HUES6 (cell line): ENCODE data around the gene SEMA4F.

Source experiments
- H3K27ac ChIP-seq: 2 replicates; pipeline ENCODE4 v1.7.0; 2013; ENCODE audit warnings: low read depth, mild to moderate bottlenecking, low read length, inconsistent platforms
- H3K27me3 ChIP-seq: 2 replicates; pipeline ENCODE4 v1.6.1; 2013; ENCODE audit warnings: low read length; ENCODE audit not compliant: control insufficient read depth, insufficient read depth
- H3K36me3 ChIP-seq: 2 replicates; pipeline ENCODE4 v1.6.1; 2013; ENCODE audit warnings: low read length; ENCODE audit not compliant: control insufficient read depth, insufficient read depth
- H3K4me1 ChIP-seq: 2 replicates; pipeline ENCODE4 v1.6.1; 2013; ENCODE audit warnings: low read length; ENCODE audit not compliant: control insufficient read depth, insufficient read depth
- H3K4me3 ChIP-seq: 2 replicates; pipeline ENCODE4 v1.5.1; 2013; ENCODE audit warnings: low read depth, low read length
- H3K9ac ChIP-seq: one replicate; pipeline ENCODE4 v1.6.1; 2013; ENCODE audit warnings: mild to moderate bottlenecking, low read length
- H3K9me3 ChIP-seq: 2 replicates; pipeline ENCODE4 v1.6.1; 2013; ENCODE audit warnings: low read depth, low read length; ENCODE audit not compliant: control insufficient read depth, insufficient read depth

SEMA4F gene

DNA sequence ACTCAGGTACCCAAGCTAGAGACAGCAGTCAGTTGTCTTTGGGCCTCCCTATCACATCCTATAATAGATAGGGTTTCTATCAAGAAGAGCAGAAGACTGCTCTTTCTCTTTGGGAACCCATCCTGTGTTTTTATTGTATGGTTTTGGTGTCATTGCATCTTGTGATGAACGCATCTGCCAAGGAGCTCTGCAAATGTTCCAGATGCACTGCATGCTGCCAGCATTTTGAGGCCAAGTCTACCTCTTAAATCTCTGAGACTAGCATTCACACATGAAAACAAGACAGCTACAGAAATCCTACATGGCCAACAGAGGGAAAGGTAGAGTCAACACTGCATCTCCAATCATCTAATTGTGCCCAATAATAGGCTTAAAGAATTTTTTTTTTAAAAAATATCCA lies 14.0 kb downstream of the SEMA4F start:
- no peaks in the 10 kb centered on the region for H3K9me3 ChIP-seq
- H3K36me3 ChIP-seq = no peaks in the 10 kb centered on the region
- no peaks in the 10 kb centered on the region for H3K27me3 ChIP-seq
- H3K27ac ChIP-seq = no peak overlapping the region
- no peak overlapping the region for H3K4me3 ChIP-seq
- H3K9ac ChIP-seq = no peak overlapping the region
- no peaks in the 10 kb centered on the region for H3K4me1 ChIP-seq

DNA sequence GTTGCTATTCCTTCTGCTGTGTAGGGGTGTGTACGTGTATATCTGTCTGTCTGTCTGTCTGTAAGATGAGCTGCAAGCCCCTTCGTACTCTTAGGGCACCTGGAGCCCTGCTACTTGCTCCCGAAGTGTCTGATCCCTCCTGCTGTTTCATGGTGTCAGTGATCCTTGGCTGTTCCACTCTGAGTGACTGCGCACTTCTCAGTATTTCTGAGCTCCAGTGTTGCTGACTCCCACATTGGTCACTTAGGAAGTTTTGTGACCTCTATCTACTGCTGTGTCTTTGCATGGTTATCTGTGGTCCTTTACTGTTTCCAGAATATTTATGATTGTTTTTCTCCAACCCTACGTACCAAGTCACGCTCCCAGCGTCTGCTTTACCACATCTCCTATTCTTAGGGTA lies 16.2 kb downstream of the SEMA4F start:
- Histone ChIP-seq H3K9me3 (no peaks in the 10 kb centered on the region), H3K27ac (no peak overlapping the region), H3K27me3 (no peaks in the 10 kb centered on the region), H3K4me1 (no peaks in the 10 kb centered on the region), H3K9ac (no peak overlapping the region), H3K4me3 (no peak overlapping the region), H3K36me3 (no peaks in the 10 kb centered on the region)

DNA sequence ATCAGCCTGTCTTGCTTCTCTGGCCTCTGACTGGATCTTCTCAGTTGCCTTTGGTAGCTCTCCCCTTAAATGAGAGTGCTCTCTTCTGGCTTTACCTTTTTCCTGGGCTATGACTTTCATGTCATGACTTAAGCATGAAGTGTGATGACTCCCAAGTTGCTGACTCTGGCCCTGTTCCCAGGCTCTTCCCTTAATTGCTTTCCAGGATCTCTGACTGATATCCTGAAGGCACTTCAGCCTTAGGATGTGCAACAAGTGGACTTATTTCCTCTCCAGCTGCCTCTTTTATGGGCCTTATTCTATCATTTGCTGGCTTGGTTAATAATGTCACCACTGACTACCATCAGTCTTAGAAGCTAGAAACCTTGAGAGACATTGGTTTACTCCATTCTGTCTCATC lies 17.4 kb downstream of the SEMA4F start:
- Histone ChIP-seq H3K27me3 (no peaks in the 10 kb centered on the region), H3K36me3 (no peaks in the 10 kb centered on the region), H3K9ac (no peak overlapping the region), H3K4me1 (no peaks in the 10 kb centered on the region), H3K4me3 (no peak overlapping the region), H3K27ac (no peak overlapping the region), H3K9me3 (no peaks in the 10 kb centered on the region)

DNA sequence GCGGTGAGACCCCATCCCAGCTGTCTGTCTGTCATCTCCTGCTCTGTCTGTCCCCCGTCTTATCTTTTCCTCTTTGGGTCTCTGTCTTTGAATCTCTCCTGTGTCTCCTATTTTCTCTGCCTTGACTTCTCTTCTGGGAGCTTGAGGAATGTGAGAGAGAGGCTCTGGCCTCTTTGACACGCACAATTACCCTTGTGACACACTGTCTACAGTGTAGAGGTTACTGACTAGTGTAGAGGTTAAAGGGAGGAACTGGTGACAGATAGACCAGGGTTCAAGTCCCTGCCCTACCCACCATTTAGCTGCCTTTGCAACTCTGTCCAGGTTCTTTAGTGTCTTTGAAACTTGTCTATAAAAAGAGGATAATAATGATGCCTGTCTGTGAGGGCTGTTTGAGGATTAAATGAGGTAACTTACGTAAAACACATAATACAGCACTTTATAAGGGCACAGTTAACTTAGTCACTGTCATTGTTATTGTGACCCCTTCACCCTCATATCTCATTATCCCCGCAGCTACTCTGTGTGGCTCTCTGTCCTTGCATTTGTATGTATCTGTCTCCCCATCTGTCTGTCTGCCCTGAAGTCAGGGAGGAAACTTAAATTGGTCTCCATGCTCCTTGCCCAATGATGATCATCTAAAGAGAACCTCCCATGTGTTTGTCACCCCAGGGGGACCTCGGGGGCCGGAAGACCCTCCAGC lies 19.9 kb downstream of the SEMA4F start:
- Histone ChIP-seq H3K27ac (no peak overlapping the region), H3K36me3 (no peaks in the 10 kb centered on the region), H3K4me1 (no peaks in the 10 kb centered on the region), H3K4me3 (no peak overlapping the region), H3K27me3 (no peaks in the 10 kb centered on the region), H3K9ac (no peak overlapping the region), H3K9me3 (no peaks in the 10 kb centered on the region)

DNA sequence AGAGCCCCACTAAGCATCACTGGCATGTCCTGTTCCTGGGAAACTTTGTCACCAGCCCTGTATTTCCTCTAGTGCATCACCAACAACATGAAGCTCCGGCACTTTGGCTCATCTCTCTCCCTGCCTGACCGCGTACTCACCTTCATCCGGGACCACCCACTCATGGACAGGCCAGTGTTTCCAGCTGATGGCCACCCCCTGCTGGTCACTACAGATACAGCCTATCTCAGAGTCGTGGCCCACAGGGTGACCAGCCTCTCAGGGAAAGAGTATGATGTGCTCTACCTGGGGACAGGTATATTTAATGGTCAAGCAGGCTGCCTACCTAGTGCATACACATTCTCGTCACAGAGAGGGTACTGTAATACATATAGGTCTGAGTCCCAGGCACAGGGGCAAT lies 21.0 kb downstream of the SEMA4F start:
- no peak overlapping the region for H3K4me3 ChIP-seq

DNA sequence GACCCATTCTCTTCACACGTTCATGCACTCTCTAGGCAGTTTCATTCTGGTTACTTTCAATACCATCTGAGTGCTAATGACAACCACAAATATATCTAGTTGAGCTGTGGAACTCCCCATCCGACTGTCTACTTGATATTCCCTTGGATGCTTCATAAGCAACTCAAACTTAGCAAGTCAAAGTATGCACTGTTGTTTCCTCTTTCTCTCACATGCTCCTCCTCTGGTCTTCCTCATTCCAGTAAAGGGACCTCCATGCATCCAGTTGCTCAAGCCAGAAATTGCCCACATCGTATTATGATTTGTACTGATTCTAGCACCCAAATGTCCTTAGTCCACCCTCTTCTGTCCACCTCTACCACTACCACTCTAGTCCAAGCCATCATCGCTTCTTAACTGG lies 22.3 kb downstream of the SEMA4F start:
- Histone ChIP-seq H3K9ac (no peak overlapping the region), H3K4me1 (no peaks in the 10 kb centered on the region), H3K27me3 (no peaks in the 10 kb centered on the region), H3K4me3 (no peak overlapping the region), H3K36me3 (no peaks in the 10 kb centered on the region; the same call in 1 of the 2 replicates), H3K27ac (no peak overlapping the region), H3K9me3 (no peaks in the 10 kb centered on the region)

More for the DNA sequence above, 21.0 kb downstream of the SEMA4F start:
- no peak overlapping the region for H3K27ac ChIP-seq
- H3K9me3 ChIP-seq = no peaks in the 10 kb centered on the region
- no peak overlapping the region for H3K9ac ChIP-seq
- no peaks in the 10 kb centered on the region for H3K4me1 ChIP-seq
- no peaks in the 10 kb centered on the region; the same call in 1 of the 2 replicates for H3K36me3 ChIP-seq
- no peaks in the 10 kb centered on the region for H3K27me3 ChIP-seq

DNA sequence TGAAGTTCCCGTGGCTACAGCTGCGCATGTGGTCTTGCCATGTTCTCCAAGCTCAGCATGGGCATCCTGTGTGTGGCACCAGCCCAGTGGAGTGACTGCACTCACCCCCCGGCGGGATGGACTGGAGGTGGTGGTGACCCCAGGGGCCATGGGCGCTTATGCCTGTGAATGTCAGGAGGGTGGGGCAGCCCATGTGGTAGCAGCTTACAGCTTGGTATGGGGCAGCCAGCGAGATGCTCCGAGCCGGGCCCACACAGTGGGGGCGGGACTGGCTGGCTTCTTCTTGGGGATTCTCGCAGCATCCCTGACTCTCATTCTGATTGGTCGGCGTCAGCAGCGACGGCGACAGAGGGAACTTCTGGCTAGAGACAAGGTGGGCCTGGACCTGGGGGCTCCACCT lies 25.6 kb downstream of the SEMA4F start:
- Histone ChIP-seq H3K27me3 (no peaks in the 10 kb centered on the region), H3K36me3 (no peaks in the 10 kb centered on the region; the same call in 1 of the 2 replicates), H3K27ac (no peak overlapping the region), H3K9me3 (no peaks in the 10 kb centered on the region), H3K4me1 (no peaks in the 10 kb centered on the region), H3K4me3 (no peak overlapping the region), H3K9ac (no peak overlapping the region)

DNA sequence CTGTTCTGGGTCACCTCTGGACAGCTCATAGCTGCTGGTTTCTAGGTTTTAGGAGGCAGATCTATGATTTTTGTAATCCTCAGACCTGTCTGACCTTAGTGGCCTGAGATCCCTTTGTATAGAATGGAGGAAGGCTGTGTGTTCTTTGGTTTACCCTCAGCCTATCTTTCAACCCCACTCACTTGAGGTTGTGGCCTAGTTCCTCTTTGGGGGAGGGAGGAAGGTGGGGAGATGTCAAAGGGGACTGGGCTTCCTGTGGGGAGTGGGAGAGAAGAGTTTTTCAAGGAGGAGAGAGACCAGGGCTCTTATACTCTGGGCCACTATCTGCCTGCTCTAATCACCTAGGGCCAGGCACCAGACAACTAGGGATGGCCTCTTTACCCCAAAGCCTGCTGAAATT lies 28.5 kb downstream of the SEMA4F start:
- H3K9ac ChIP-seq = no peak overlapping the region
- no peaks in the 10 kb centered on the region for H3K27me3 ChIP-seq
- no peak overlapping the region for H3K4me3 ChIP-seq
- H3K4me1 ChIP-seq = no peaks in the 10 kb centered on the region
- H3K9me3 ChIP-seq = no peaks in the 10 kb centered on the region
- no peak overlapping the region for H3K27ac ChIP-seq
- no peaks in the 10 kb centered on the region; the same call in 1 of the 2 replicates for H3K36me3 ChIP-seq

DNA sequence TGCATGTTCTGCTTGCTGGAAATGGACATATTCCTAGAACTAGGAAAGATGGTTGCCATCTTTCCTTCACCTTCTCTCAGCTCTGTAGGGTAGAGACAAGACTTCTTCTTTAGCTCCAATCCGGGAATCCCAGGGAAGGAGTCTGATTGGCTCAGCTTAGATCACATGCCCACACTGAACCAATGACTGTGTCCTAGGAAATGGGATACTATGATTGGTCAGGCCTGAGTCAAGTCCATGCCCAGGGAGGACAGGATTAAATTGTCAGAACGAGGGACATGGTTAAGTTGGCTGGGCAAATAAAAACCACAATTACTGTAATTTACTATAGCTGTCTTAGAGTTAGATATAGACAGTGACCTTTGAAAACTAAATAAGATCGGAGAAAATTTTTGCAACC lies 31.4 kb downstream of the SEMA4F start:
- H3K27me3 ChIP-seq = no peaks in the 10 kb centered on the region
- no peaks in the 10 kb centered on the region for H3K4me1 ChIP-seq
- no peak overlapping the region for H3K9ac ChIP-seq
- H3K9me3 ChIP-seq = no peaks in the 10 kb centered on the region
- H3K4me3 ChIP-seq = no peak overlapping the region
- H3K36me3 ChIP-seq = no peaks in the 10 kb centered on the region
- no peak overlapping the region for H3K27ac ChIP-seq

DNA sequence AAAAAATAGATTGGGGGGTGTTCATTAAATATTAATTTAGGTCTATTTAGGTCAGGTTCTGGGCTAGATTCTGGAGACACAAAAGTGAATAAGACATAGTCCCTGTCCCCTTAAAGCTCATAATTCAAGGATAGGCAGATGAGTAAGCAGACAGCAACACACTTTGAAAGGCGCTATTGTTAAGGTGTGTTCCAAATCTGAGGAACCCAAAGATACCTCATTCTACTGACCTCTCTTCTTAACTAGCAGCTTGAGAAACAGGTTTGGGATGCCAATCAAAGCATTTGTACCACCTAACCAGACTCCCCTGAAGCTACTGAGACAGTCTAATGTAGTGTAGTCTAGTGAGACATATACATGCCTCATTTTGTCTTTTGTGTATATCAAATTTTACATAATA lies 34.8 kb downstream of the SEMA4F start:
- Histone ChIP-seq H3K4me1 (no peaks in the 10 kb centered on the region), H3K27me3 (no peaks in the 10 kb centered on the region), H3K9ac (no peak overlapping the region), H3K4me3 (no peak overlapping the region), H3K36me3 (no peaks in the 10 kb centered on the region), H3K27ac (no peak overlapping the region), H3K9me3 (no peaks in the 10 kb centered on the region)

DNA sequence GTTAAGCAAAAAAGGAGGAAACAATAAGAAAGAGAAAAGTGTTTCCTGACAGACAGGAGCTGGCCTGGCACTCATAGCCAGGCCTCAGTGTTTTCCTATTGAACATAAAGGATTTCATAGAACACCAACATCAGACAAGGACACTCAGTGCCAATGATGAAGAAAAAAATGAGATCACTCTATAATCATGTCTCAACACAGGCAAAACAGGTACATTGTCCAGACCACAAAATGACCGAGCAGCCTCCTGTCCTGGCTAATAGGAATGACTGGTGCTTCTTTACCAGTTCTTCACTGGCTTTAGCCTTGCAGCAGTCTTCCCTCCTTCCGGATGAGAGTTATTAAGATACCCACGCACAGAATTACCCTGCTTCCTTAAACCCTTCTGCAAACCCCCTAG lies 35.6 kb downstream of the SEMA4F start:
- H3K4me1 ChIP-seq = no peaks in the 10 kb centered on the region
- H3K4me3 ChIP-seq = no peak overlapping the region
- no peaks in the 10 kb centered on the region for H3K9me3 ChIP-seq
- H3K36me3 ChIP-seq = no peaks in the 10 kb centered on the region
- no peaks in the 10 kb centered on the region for H3K27me3 ChIP-seq
- no peak overlapping the region for H3K9ac ChIP-seq
- H3K27ac ChIP-seq = no peak overlapping the region
